ENCODE results near the gene CACNB4. TPM values are rescaled to one million over a fixed set of nuclear protein-coding genes. Genes with fewer than 3 reads are reported as not detected.

CACNB4 gene
- total RNA-seq, 1 experiment from 2014 or later = 0.22 TPM

DNA sequence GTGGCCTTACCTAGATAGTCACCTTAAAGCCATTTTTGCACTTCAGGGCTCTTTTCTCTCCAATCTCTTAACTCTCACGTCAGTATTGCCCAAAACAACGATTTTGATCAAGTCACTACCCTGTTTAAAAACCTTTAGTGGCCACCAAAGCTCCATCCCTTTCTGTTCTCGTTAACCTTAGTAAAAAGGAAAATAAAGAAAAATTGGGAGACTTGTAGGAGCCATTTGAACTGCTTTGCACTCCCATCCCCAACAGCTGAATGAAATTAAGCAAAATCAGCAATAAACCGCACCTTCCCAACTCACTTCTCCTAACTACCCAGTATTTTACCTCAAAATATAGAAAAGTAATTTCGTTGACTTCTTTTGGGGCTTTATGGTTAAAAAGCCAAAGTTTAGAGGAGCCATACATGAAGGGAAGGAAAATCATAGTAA, 269.9 kb downstream of the CACNB4 start:
- H3K36me3 ChIP-seq (ENCODE audit: insufficient read depth, low read length) = peaks cover 1% of the 10 kb centered on the region; the same call in 1 of the 2 replicates
- H3K27me3 ChIP-seq (ENCODE audit: low read length) = no peaks in the 10 kb centered on the region
- H3K9me3 ChIP-seq (ENCODE audit: low read length) = no peaks in the 10 kb centered on the region
- no peaks in the 10 kb centered on the region; the same call in 1 of the 2 replicates for H3K9me2 ChIP-seq (replicated peaks; ENCODE audit: insufficient read depth, low read length)
- H3K79me2 ChIP-seq (ENCODE audit: low read length) = peaks cover 43% of the 10 kb centered on the region
- H3K9ac ChIP-seq (ENCODE audit: low read length) = peak overlapping the region; percentile 72
- peaks cover 31% of the 10 kb centered on the region for H3K4me1 ChIP-seq (ENCODE audit: low read length)
- H4K20me1 ChIP-seq (ENCODE audit: insufficient read depth, low read depth, low read length) = peaks cover 5% of the 10 kb centered on the region
- no peak overlapping the region for H3K27ac ChIP-seq (ENCODE audit: low read length)
- H3K4me3 ChIP-seq (ENCODE audit: low read length) = peak overlapping the region; percentile 90
- peak overlapping the region; percentile 93 for H2AFZ ChIP-seq (ENCODE audit: low read length)
- DNase-seq = no peak
- peak overlapping the region; percentile 84 for H3K4me2 ChIP-seq (ENCODE audit: low read depth, low read length, poor library complexity, severe bottlenecking)

DNA sequence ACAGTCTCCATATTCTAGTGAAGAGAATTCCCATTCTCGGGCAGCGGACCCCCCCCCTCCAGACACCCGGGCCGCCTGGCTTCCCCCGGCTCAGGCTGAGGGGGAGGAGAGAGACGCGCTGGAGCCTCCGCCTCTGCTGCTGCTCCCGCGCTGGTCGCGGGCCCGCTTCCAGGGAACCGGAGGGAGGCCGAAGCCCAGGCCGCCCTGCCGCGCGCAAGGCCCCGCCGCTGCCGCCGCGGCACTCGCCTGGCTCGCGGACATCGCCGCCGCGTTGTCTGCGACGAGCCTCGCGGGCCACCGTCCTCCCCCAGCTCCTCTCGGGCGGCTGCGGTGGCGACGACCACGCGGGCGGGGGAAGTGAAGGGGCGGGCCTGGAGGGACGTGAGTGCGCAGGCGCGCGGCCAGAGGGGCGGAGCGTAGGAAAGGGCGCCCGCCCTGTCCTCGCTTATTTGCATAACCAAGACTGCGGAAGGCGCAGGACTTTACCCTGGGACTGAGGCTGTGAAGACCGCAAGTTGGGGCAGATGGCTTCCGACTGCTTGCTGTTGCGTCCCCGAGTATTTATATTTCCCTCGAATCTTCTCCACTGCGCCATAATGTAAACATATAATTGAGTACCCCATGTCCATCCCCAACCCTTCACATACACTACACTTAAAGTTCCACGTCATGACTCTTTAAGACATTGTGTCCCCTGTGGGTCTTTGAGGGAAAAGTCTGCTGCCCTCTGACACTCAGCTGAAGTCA, 270.5 kb downstream of the CACNB4 start, which contains the start of gene ARL5A:
TSS of gene ARL5A (minus strand) at position 279 of the 747 bp plus-strand sequence. CDS start at position 34, 245 bp downstream.
- Histone ChIP-seq H3K4me3 (ENCODE audit: low read length) (peak within 1 kb of the TSS; percentile 90), H2AFZ (ENCODE audit: low read length) (peak within 1 kb of the TSS; percentile 93)

GRCh38 chr2:151827564-151828142, 271.2 kb downstream of the CACNB4 start:
- Histone ChIP-seq H4K20me1 (ENCODE audit: insufficient read depth, low read depth, low read length) (peaks cover 5% of the 10 kb centered on the region), H3K79me2 (ENCODE audit: low read length) (peaks cover 55% of the 10 kb centered on the region), H2AFZ (ENCODE audit: low read length) (no peak overlapping the region), H3K9ac (ENCODE audit: low read length) (peak overlapping the region; percentile 94), H3K4me2 (ENCODE audit: low read depth, low read length, poor library complexity, severe bottlenecking) (peak overlapping the region; percentile 84), H3K27ac (ENCODE audit: low read length) (peak overlapping the region; percentile 26; the same call in 1 of the 2 replicates), H3K36me3 (ENCODE audit: insufficient read depth, low read length) (peaks cover 9% of the 10 kb centered on the region), H3K4me1 (ENCODE audit: low read length) (peaks cover 38% of the 10 kb centered on the region), H3K9me3 (ENCODE audit: low read length) (no peaks in the 10 kb centered on the region), H3K9me2 (replicated peaks; ENCODE audit: insufficient read depth, low read length) (no peaks in the 10 kb centered on the region; the same call in 1 of the 2 replicates), H3K27me3 (ENCODE audit: low read length) (no peaks in the 10 kb centered on the region), H3K4me3 (ENCODE audit: low read length) (peak overlapping the region; percentile 90)
- DNase-seq = peak; percentile 58

More for the DNA sequence above, 270.5 kb downstream of the CACNB4 start, which contains the start of gene ARL5A:
- Histone ChIP-seq H3K9me2 (replicated peaks; ENCODE audit: insufficient read depth, low read length) (no peaks in the 10 kb centered on the region; the same call in 1 of the 2 replicates), H3K36me3 (ENCODE audit: insufficient read depth, low read length) (peaks cover 5% of the 10 kb centered on the region; the same call in 1 of the 2 replicates), H3K79me2 (ENCODE audit: low read length) (peaks cover 49% of the 10 kb centered on the region), H3K9me3 (ENCODE audit: low read length) (no peaks in the 10 kb centered on the region), H3K27ac (ENCODE audit: low read length) (peak within 1 kb of the TSS; percentile 26; the same call in 1 of the 2 replicates), H3K4me2 (ENCODE audit: low read depth, low read length, poor library complexity, severe bottlenecking) (peak within 1 kb of the TSS; percentile 84), H3K9ac (ENCODE audit: low read length) (peak within 1 kb of the TSS; percentile 94), H4K20me1 (ENCODE audit: insufficient read depth, low read depth, low read length) (peaks cover 5% of the 10 kb centered on the region), H3K27me3 (ENCODE audit: low read length) (no peaks in the 10 kb centered on the region), H3K4me1 (ENCODE audit: low read length) (peaks cover 37% of the 10 kb centered on the region)
- DNase-seq = peak; percentile 98

DNA sequence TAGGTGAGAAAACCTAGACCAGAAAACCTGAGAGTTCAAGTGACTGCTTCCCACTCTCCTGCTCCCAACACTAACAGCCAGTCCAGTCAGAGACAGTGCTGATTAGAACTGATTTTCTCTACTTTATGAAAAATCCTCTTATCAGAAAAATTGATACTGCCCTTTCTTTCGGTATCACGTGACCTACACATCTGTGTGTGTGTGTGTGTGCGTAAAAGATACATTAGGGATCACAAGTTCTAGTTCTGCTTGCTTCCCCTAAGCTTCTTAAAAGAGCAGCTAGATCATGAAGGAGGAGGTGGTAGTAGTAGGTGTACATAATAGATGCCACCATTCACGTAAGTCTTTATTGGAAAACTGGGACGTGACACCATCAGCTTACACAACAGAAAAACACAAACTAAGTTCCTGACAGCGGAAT, 272.1 kb downstream of the CACNB4 start:
- Histone ChIP-seq H3K27me3 (ENCODE audit: low read length) (no peaks in the 10 kb centered on the region), H4K20me1 (ENCODE audit: insufficient read depth, low read depth, low read length) (peaks cover 5% of the 10 kb centered on the region), H3K36me3 (ENCODE audit: insufficient read depth, low read length) (peaks cover 13% of the 10 kb centered on the region), H3K27ac (ENCODE audit: low read length) (no peak overlapping the region; the same call in 1 of the 2 replicates), H2AFZ (ENCODE audit: low read length) (no peak overlapping the region), H3K4me1 (ENCODE audit: low read length) (peaks cover 38% of the 10 kb centered on the region), H3K9ac (ENCODE audit: low read length) (peak overlapping the region; percentile 94), H3K79me2 (ENCODE audit: low read length) (peaks cover 64% of the 10 kb centered on the region), H3K9me2 (replicated peaks; ENCODE audit: insufficient read depth, low read length) (no peaks in the 10 kb centered on the region; the same call in 1 of the 2 replicates), H3K9me3 (ENCODE audit: low read length) (no peaks in the 10 kb centered on the region), H3K4me2 (ENCODE audit: low read depth, low read length, poor library complexity, severe bottlenecking) (peak overlapping the region; percentile 84), H3K4me3 (ENCODE audit: low read length) (peak overlapping the region; percentile 90)
- DNase-seq = peak; percentile 72

- Histone ChIP-seq H3K36me3 (ENCODE audit: insufficient read depth, low read length) (peaks cover 13% of the 10 kb centered on the region), H3K27ac (ENCODE audit: low read length) (no peak overlapping the region), H3K4me2 (ENCODE audit: low read depth, low read length, poor library complexity, severe bottlenecking) (no peak overlapping the region), H3K9ac (ENCODE audit: low read length) (no peak overlapping the region), H3K9me2 (replicated peaks; ENCODE audit: insufficient read depth, low read length) (no peaks in the 10 kb centered on the region; the same call in 1 of the 2 replicates), H3K4me1 (ENCODE audit: low read length) (peaks cover 38% of the 10 kb centered on the region), H4K20me1 (ENCODE audit: insufficient read depth, low read depth, low read length) (peaks cover 7% of the 10 kb centered on the region), H2AFZ (ENCODE audit: low read length) (no peak overlapping the region), H3K79me2 (ENCODE audit: low read length) (peaks cover 81% of the 10 kb centered on the region), H3K4me3 (ENCODE audit: low read length) (no peak overlapping the region), H3K9me3 (ENCODE audit: low read length) (no peaks in the 10 kb centered on the region), H3K27me3 (ENCODE audit: low read length) (no peaks in the 10 kb centered on the region)
- no peak for DNase-seq
Observed at GRCh38 chr2:151824886-151825285, 274.0 kb downstream of the CACNB4 start.

DNA sequence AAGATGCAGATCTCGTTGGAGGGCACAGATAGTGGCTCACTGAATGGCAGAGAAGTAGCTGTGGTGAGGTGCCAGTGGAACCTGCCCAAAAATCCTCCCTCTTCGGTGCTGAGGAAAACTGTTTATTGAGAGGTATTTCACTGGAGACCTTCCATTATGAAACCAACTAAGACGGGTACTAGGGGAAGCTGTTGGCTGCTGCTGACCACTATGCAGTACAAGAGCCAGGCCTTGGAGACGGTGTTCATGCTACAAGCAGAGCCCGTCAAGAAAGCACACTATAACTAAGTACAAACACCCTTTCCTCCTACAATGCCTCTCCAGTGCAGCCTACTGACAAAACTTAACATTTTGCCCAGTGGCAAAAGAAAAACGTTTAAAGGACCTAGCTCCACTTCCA, 275.2 kb downstream of the CACNB4 start:
- Histone ChIP-seq H3K79me2 (ENCODE audit: low read length) (peaks cover 94% of the 10 kb centered on the region), H3K27me3 (ENCODE audit: low read length) (no peaks in the 10 kb centered on the region), H3K27ac (ENCODE audit: low read length) (no peak overlapping the region), H3K4me3 (ENCODE audit: low read length) (no peak overlapping the region), H3K9me2 (replicated peaks; ENCODE audit: insufficient read depth, low read length) (no peaks in the 10 kb centered on the region), H3K4me2 (ENCODE audit: low read depth, low read length, poor library complexity, severe bottlenecking) (no peak overlapping the region), H3K36me3 (ENCODE audit: insufficient read depth, low read length) (peaks cover 13% of the 10 kb centered on the region), H2AFZ (ENCODE audit: low read length) (no peak overlapping the region), H3K9me3 (ENCODE audit: low read length) (no peaks in the 10 kb centered on the region), H3K9ac (ENCODE audit: low read length) (no peak overlapping the region), H4K20me1 (ENCODE audit: insufficient read depth, low read depth, low read length) (peaks cover 12% of the 10 kb centered on the region), H3K4me1 (ENCODE audit: low read length) (peaks cover 28% of the 10 kb centered on the region)
- DNase-seq = no peak

DNA sequence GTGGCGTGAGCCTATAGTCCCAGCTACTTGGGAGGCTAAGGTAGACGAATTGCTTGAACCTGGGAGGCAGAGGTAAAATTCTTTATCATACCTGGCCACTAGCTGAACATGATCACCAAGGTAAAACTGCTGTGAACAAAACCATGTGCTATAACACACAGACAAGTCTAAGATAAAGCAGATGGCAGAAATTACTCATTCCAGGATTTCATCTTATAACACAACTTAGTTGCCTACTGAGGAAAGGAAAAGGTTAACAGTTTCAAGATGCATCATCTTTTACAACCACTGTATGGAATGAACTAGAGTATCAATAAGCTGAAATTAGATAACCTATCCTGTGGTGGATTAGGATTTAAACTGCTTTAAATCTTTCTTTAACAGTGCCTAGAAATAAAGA, 278.9 kb downstream of the CACNB4 start:
- Histone ChIP-seq H3K9me2 (replicated peaks; ENCODE audit: insufficient read depth, low read length) (no peaks in the 10 kb centered on the region), H4K20me1 (ENCODE audit: insufficient read depth, low read depth, low read length) (peaks cover 24% of the 10 kb centered on the region), H3K36me3 (ENCODE audit: insufficient read depth, low read length) (peaks cover 31% of the 10 kb centered on the region), H3K4me1 (ENCODE audit: low read length) (peaks cover 10% of the 10 kb centered on the region), H2AFZ (ENCODE audit: low read length) (no peak overlapping the region), H3K4me2 (ENCODE audit: low read depth, low read length, poor library complexity, severe bottlenecking) (no peak overlapping the region), H3K4me3 (ENCODE audit: low read length) (no peak overlapping the region), H3K27ac (ENCODE audit: low read length) (no peak overlapping the region), H3K79me2 (ENCODE audit: low read length) (peaks cover 99% of the 10 kb centered on the region), H3K9ac (ENCODE audit: low read length) (no peak overlapping the region), H3K9me3 (ENCODE audit: low read length) (no peaks in the 10 kb centered on the region), H3K27me3 (ENCODE audit: low read length) (no peaks in the 10 kb centered on the region)
- no peak for DNase-seq

GRCh38 chr2:151817929-151818328, 280.9 kb downstream of the CACNB4 start:
- Histone ChIP-seq H3K9me3 (ENCODE audit: low read length) (no peaks in the 10 kb centered on the region), H3K27ac (ENCODE audit: low read length) (no peak overlapping the region), H2AFZ (ENCODE audit: low read length) (no peak overlapping the region), H3K36me3 (ENCODE audit: insufficient read depth, low read length) (peaks cover 39% of the 10 kb centered on the region), H3K27me3 (ENCODE audit: low read length) (no peaks in the 10 kb centered on the region), H3K4me2 (ENCODE audit: low read depth, low read length, poor library complexity, severe bottlenecking) (no peak overlapping the region), H4K20me1 (ENCODE audit: insufficient read depth, low read depth, low read length) (peaks cover 24% of the 10 kb centered on the region), H3K9me2 (replicated peaks; ENCODE audit: insufficient read depth, low read length) (no peaks in the 10 kb centered on the region), H3K9ac (ENCODE audit: low read length) (no peak overlapping the region), H3K4me3 (ENCODE audit: low read length) (no peak overlapping the region), H3K79me2 (ENCODE audit: low read length) (peaks cover 96% of the 10 kb centered on the region), H3K4me1 (ENCODE audit: low read length) (no peaks in the 10 kb centered on the region)
- DNase-seq = no peak
